HG03135 (cell line): ENCODE results near the gene ELANE.

ENCODE experiments used
- ATAC-seq: cut with Tn5 transposase; IDR thresholded peaks from one replicate; pipeline ENCODE4 v1.9.1; 2021; ENCODE audit warnings: mild to moderate bottlenecking, moderate library complexity; ENCODE audit not compliant: unreplicated experiment

ELANE gene

DNA sequence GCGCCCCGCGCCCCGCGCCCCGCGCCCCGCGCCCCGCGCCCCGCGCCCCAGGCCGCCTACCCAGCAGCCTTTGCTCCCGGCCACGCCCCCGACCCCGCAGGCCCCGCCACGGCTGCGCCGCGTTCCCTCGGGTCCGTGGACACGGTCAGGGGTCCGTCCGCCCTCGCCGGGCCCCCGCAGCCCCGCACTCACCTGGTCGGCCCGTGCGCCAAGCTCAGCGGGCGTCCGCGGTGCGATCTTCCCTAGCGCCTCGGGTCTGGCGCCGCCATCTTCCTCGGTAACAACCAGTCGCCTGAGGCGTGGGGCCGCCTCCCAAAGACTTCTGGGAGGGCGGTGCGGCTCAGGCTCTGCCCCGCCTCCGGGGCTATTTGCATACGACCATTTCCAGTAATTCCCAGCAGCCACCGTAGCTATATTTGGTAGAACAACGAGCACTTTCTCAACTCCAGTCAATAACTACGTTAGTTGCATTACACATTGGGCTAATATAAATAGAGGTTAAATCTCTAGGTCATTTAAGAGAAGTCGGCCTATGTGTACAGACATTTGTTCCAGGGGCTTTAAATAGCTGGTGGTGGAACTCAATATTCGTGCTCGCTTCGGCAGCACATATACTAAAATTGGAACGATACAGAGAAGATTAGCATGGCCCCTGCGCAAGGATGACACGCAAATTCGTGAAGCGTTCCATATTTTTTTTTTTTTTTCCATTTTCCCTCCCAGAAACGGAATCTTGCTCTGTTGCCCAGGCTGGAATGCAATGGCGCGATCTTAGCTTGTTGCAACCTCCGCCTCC, 41.0 kb downstream of the ELANE start, which contains the start of the genes MED16 and RNU6-9:
Gene MED16, minus strand, starts transcription at position 294 of the 796 bp plus-strand sequence. CDS start 2,056 bp downstream, outside the sequence.
Gene RNU6-9, plus strand, starts transcription at position 591 of the 796 bp plus-strand sequence.
- ATAC-seq = peak; percentile 79

DNA sequence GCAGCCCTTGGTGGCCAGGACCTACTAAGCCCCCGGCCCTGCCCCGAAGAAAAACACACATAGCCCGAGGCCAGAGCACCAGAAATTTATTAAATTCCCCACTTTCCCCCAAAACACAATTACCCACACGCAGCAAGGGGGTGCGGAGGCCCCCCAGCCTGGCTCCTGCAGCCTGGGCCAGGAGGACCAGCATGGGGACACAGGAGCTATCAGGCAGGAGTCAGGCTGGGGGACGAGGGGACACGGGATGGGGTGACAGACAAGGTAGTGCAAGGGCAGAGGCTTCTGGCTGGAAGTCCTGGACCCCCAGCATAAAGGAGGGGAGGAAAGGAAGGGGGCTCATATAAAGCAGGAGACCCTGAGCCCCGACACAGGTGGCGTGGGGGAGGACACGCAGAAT, 44.3 kb downstream of the ELANE start:
- no peak for ATAC-seq

DNA sequence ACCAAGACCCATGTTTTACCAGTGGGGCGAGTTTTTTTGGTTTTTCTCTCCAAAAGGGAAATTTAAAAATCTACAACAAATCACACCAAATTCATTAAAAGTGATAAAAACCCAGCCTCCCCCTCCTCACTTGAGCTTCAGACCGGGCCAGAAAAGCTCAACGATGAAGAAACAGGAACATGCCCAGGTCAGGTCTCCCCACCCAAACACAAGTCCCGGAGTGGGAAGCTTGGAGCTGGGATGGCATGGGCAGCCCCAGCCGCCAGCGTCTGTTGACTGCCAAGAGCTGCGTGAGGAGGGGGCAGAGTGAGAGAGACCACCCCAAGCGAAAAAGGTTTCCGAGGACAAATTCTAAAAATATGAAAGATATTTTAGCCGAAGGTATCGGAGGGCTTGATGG, 44.9 kb downstream of the ELANE start:
- ATAC-seq = no peak

DNA sequence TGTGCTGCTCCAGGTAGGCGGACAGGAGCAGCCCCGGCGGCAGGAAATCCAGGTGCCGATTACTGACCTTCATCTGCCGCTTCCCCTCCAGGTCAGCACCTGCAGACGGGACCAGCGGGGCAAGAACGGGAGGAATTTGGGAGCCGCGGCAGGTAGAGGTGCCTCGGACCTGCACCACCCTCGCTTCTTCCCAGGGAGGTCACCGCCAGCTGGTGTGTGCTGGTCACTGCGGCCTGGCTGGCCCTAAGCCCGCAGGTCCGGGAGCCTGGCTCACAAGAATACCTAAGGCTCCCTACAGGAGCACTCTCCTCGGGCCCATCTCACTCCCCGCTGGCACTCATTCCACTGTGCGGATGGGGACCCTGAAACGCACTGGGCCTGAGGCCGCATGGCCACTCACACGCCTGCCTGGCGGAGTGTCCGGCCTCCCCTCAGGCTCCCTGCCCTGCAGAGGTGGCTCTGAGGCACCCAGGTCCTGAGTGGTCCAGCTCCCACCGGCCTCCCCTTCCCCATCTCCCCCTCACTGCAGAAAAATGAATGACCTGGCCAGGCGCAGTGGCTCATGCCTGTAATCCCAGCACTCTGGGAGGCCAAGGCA, 45.4 kb downstream of the ELANE start:
- no peak for ATAC-seq

DNA sequence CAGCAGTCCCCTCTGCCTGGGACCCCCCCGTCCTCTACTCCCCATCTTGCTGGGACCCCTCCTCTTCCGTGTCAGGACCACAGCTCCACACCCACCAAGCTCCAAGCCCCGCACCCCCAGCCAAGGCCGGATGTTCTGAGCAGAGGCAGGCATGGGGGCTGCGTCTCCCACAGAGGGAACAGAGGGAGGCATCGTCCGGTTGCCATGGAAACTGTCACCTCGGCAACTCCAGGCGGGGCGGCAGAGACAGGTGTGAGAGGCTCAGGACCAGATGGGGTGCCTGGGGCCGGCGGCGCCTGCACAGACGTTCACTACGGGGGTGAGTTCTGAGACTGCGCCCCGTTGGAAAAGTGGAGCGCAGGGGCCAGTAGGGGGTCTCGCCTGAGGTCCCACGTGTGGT, 46.6 kb downstream of the ELANE start:
- no peak for ATAC-seq

DNA sequence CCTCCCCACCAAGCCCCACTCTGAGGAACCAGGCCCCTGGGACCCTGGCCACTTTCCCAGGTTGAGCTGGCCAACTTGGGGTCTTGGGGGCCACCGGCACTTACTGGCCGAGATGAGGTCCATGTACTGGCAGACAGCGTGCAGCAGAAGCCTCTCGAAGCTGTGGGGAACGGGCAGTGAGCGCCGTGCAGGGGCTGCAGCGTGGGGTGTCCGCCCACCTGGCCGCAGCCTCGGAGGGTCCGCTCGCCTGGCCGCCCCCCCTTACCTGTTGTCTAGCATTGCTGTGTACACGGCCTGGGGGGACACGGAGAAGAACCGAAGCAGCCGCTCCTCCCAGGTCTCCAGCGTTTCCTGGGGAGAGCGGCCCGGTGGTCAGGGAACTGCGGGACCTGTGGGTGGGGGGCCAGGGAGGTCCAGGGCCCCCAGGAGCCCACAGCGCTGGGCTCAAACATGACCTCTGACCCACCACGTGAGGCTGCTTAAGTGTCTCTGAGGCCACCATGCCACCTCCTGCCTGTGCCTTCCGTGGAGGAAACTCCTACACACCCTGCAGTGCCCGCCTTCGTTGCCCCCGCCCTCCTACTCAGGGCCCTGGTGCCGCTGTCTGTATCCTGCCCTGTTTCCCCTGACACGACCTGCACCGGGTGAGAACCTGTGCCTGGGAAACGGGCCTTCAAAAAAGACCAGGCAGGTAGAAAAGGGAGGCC, 47.4 kb downstream of the ELANE start:
- ATAC-seq = no peak

DNA sequence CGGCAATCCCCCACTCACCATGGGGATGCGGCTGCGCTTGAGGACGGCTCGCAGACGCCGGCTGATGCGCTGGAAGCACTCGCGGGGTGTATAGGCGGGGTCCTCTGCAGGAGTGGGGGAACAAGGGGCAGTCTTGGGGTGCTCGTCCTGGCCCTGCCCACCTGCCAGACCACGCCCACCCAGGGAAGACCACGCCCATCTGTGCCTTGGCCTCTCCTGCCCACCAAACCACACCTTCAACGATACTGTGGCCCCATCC, 47.9 kb downstream of the ELANE start:
- ATAC-seq = no peak

DNA sequence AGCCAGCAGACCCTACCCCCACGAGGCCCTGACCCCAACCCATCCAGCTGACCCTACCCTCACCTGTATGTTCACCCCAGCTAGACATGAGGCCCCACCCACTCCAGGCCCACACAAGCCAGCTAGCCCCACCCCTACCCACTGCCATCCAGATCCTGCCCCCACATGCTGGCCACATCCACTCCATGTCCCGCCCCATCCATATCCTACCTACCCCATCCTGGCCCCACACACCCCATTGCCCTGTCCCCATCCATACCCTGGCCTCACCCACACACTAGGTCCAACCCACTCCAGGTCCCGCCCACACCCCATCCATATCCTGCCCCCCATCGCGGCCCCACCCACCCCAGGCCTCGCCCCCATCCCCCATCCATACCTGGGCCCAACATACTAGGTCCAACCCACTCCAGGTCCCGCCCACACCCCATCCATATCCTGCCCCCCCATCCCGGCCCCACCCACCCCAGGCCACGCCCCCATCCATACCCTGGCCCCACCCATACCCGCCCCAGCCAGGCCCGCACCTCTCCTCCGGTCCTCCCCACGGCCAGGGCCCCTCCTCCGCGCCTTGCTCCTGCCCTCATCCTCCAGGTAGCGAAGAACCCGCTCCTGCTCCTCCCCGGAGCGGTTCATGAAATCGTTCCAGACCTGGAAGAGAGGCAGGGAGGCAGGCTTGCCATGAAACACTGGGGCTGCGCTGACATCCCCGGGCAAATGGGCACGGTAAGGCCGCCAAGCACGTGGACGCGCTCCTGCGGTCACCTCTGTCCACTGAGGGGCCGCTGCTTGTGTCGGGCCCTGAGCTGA, 48.4 kb downstream of the ELANE start:
- ATAC-seq = no peak

DNA sequence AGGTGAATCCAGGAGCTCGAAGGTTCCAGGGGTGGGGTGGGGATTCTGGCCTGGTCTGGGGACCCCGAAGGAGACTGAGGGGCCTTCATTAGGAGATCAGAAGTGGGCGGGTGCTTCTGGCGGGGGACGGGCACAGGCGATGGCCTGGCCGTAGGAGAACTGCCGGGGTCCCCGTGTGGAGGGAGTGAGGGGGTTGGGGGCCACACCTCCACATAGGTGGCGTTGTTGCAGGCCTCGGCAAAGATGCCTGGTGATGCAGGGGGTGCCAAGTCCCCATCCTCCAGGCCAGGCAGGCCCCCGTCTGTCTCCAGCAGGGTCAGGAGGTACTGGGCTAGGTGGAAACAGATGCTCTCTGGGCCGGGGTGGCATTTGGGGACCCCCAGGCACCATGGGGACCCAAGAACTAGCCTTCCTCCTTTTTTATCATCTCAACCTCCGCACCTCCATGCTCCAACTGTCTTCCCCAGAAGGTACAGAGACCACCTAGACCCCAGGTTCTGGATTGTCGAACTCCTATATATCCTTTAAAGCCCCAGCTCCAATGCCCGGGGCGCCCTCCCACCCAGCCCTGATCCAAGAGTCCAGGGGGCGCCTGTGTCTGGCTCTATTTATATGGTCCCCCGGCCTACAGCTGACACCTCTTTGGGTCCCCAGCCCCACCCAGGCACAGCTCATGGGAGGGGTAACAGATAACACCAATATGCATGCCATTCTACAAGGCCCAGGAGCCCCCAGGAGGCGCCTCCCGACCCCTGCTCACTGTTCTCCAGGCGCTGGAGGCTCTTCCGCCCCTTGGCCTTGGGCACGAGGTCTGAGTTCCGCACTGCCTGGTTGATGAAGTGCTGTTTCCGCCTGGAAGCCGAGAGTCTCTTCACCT, 49.4 kb downstream of the ELANE start:
- ATAC-seq = no peak

DNA sequence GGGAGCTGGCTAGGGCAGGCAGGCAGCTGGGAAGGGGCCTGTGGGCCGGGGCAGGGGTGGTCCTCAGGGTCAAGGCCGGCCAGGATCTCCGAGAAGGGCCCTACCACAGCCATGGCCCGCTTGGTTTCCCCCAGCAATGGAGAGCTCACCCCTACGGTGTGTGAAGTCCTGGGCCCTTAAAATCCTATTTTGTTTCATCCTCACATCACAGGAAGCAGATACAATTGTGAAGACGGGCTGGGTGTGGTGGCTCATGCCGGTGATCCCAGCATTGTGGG, 49.9 kb downstream of the ELANE start:
- no peak for ATAC-seq

DNA sequence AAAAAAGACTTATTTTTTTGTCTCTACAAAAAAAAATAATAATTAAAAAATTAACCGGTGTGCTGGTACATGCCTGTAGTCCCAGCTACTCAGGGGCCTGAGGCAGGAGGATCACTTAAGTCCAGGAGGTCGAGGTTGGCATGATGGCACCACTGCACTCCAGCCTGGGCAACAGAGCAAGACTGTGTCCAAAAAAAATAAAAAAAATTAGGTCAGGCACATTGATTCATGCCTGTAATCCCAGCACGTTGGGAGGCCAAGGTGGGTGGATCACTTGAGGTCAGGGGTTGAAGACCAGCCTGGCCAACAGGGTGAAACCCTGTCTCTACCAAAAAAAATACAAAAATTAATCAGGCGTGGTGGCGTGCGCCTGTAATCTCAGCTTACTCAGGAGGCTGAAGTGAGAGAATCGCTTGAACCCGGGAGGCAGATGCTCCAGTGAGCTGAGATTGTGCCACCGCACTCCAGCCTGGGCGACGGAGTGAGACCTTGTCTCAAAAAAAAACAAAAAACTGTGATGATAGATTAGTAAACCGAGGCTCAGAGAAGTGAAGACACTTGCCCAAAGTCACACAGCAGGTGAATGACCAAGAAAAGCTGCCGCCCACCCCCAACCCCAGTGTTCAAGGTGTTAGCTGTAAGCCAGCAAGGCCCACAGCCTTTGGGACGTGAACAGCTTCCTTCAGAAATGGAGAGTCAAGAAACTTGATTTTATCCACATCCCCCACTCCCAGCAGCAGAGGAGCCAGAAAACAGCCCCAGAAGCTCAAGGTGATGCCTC, 50.5 kb downstream of the ELANE start:
- ATAC-seq = no peak

DNA sequence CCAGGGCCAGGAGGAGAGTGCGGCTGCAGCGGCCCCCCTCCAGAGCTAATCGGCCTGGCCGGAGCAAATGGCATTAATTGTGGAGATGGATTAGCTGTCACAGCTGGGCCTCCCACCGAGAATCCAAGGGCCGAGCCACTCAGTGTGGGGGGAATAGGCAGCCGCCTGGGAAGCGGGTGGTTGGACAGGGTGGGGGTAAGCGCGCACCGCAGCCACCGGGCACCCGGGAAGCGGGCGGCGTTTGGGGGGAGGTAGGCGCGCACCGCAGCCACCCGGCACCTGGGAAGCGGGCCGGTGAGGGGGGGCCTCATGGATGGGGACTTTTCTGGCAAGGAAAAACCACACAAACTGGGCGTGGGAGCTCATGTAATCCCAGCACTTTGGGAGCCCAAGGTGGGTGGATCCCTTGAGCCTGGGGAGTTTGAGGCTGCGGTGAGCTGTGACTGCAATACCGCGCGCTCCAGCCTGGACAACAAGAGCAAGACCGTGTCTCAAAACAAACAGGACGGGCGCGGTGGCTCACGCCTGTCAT, 51.2 kb downstream of the ELANE start:
- no peak for ATAC-seq

DNA sequence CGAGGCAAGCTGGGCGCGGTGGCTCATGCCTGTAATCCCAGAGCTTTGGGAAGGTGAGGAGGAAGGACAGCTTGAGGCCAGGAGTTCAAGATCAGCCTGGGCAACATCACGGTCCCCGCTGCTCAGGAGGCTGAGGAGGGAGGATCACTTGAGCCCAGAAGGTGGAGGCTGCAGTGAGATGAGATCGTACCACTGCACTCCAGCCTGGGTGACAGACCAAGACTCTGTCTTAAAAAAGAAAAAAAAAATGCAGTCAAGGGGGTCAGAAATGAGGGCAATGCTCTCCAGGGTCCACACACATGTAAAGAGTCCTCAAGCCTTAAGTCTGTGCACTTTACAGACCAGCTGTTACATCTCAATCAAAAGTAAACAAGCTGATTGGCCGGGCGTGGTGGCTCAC, 52.4 kb downstream of the ELANE start:
- no peak for ATAC-seq
